NB4 (cell line): ENCODE data around the gene SPATS2.

ENCODE experiments used
- MYC ChIP-seq: IDR thresholded peaks from 2 replicates; pipeline ENCODE4 v1.6.1; 2011; ENCODE audit warnings: low read depth, low read length
- POLR2A ChIP-seq: IDR thresholded peaks from 2 replicates; pipeline ENCODE4 v1.6.1; 2011; ENCODE audit warnings: mild to moderate bottlenecking; ENCODE audit not compliant: insufficient read length; ENCODE audit errors: extremely low read depth
- TF ChIP-seq, protein P1 (sequence below): IDR thresholded peaks from one replicate; pipeline ENCODE4 v1.5.1; 2012; ENCODE audit warnings: low read depth, low read length
- TF ChIP-seq, protein P2 (sequence below): IDR thresholded peaks from 2 replicates; pipeline ENCODE4 v1.6.1; 2011; ENCODE audit warnings: low read depth, low read length

DNA sequence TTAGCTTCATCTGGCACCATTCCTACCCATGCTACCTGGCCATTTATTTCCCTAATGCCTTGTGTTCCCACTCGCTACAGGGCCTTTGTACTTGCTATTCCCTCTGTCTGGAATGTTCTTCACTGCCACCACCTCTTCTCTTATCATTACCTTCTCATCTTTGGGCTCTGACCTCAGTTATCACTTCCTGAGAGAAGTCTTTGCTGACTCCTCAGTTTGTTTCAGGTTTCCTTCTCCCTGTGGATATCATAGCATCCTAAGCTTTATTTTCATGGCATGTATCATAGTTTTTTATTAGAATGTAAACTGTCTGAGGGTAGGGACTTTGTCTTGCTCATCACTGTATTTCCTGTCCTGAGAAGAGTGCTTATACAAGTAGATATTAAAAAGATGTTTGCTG, 29.7 kb downstream of the SPATS2 start:
- TF ChIP-seq, protein P1, sequence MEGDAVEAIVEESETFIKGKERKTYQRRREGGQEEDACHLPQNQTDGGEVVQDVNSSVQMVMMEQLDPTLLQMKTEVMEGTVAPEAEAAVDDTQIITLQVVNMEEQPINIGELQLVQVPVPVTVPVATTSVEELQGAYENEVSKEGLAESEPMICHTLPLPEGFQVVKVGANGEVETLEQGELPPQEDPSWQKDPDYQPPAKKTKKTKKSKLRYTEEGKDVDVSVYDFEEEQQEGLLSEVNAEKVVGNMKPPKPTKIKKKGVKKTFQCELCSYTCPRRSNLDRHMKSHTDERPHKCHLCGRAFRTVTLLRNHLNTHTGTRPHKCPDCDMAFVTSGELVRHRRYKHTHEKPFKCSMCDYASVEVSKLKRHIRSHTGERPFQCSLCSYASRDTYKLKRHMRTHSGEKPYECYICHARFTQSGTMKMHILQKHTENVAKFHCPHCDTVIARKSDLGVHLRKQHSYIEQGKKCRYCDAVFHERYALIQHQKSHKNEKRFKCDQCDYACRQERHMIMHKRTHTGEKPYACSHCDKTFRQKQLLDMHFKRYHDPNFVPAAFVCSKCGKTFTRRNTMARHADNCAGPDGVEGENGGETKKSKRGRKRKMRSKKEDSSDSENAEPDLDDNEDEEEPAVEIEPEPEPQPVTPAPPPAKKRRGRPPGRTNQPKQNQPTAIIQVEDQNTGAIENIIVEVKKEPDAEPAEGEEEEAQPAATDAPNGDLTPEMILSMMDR, result no peak
- TF ChIP-seq, protein P2, sequence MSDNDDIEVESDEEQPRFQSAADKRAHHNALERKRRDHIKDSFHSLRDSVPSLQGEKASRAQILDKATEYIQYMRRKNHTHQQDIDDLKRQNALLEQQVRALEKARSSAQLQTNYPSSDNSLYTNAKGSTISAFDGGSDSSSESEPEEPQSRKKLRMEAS, result no peak
- TF ChIP-seq POLR2A (no peak), MYC (no peak)
